Loucy (cell line): ENCODE data around the gene FBN1.

Experiments
- EZH2phosphoT487 ChIP-seq: fragments of 200-600 bp; IDR thresholded peaks from 2 replicates; pipeline ENCODE4 v1.6.1; 2018; ENCODE audit warnings: antibody characterized with exemption, mild to moderate bottlenecking, moderate library complexity, borderline replicate concordance
- TF ChIP-seq, protein P1 (sequence below): fragments of 200-600 bp; sonication (generic); conservative IDR thresholded peaks from 2 replicates; pipeline ENCODE4 v1.5.1; 2014; ENCODE audit warnings: mild to moderate bottlenecking, antibody characterized with exemption, low read length

DNA sequence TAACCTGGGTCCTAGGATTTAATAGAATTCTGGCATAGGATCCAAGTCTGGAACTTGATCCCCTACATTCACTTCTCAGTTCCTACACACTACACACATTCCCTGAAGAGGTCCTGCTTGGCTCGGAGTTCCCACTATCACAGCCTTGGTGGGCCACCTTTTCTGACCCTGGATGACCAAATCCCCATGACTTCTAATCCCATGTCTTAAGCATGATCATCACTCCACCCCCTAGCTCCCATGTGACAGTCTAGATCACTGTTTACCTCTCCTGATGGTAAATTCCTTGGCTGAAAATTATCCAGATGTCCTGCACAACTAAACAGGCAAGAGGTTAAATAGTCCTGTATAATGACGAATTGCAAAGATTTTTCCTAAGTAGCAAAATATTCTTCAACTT lies 274.0 kb downstream of the FBN1 start:
- TF ChIP-seq, protein P1, sequence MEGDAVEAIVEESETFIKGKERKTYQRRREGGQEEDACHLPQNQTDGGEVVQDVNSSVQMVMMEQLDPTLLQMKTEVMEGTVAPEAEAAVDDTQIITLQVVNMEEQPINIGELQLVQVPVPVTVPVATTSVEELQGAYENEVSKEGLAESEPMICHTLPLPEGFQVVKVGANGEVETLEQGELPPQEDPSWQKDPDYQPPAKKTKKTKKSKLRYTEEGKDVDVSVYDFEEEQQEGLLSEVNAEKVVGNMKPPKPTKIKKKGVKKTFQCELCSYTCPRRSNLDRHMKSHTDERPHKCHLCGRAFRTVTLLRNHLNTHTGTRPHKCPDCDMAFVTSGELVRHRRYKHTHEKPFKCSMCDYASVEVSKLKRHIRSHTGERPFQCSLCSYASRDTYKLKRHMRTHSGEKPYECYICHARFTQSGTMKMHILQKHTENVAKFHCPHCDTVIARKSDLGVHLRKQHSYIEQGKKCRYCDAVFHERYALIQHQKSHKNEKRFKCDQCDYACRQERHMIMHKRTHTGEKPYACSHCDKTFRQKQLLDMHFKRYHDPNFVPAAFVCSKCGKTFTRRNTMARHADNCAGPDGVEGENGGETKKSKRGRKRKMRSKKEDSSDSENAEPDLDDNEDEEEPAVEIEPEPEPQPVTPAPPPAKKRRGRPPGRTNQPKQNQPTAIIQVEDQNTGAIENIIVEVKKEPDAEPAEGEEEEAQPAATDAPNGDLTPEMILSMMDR: no peak
- no peak for TF ChIP-seq EZH2phosphoT487
